Islet precursor cell (in vitro differentiated cells): Measurements from ENCODE around the gene ELP5.

Experiments
- DNase-seq: peaks from one replicate; pipeline ENCODE4 v3.0.0-alpha.2; 2018

ELP5 gene

DNA sequence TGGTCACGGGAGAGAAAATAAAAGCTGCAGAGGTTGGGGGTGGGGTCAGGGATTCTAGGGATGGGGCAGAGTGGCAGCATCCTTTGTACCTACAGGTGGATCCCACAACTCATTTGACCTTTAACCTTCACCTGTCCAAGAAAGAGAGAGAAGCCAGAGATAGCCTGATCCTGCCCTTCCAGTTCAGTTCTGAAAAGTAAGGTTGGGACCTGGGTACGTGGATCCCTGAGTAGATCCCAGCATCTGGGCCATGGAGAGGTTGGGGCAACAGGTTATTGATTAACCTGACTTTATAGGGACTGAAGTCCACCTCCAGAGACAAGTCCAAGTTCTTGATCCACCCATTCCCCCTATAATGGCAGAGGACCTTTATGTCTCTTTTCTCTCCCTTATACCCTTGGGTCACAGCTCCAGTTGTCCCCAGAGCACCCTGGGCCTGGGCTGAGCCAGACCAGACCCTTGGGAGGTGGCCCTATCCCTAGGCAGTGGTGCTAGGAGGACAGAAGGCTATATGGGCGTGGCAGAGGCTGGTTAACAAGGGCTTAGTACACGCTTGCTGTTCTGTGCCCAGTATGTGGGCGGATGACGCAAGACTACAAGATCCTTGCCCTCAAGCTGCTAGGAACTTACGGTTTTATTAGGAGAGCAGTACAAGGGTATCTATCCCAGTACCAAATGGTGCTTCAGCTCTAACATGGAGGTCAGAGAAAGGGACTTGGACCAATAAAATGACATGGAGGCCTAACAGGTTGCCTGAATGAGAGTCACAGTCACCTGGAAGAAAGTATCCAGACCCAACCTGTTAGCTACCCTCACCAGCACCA, 6.9 kb downstream of the ELP5 start:
- DNase-seq, result no peak

DNA sequence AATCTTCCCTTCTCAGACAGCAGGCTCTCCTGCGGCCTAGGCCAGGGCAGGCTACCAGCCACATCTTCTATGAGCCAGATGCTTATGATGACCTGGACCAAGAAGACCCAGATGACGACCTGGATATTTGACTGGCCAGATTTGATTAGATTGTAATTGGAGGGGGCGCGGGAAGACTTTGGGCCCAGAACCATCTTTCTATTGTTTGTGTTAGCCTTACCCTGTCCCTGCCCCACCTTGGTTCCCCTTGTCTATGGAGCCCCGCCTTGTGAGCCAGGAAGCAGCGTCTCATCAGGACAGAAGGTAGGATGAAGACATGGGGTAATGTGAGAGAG, 7.5 kb downstream of the ELP5 start:
- DNase-seq, result no peak

DNA sequence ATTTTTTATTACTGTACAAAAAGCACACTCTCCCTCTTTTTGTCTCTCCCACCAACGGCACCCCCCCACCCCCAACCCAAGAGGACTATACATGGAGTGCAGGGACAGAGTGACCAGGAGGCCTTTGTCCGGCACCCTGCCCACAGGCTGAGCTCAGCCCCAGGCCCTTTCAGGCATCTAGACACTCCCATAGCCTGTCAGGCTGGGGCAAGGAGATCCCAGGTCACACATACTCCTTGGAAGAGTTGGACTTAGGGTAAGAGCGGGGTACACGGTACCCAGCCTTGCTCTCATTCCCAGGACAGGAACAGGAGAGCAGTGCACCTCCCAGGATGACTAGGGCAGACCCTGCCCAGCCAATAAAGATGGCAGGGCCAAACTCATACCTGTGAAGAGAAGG, 8.1 kb downstream of the ELP5 start:
- DNase-seq, result no peak

DNA sequence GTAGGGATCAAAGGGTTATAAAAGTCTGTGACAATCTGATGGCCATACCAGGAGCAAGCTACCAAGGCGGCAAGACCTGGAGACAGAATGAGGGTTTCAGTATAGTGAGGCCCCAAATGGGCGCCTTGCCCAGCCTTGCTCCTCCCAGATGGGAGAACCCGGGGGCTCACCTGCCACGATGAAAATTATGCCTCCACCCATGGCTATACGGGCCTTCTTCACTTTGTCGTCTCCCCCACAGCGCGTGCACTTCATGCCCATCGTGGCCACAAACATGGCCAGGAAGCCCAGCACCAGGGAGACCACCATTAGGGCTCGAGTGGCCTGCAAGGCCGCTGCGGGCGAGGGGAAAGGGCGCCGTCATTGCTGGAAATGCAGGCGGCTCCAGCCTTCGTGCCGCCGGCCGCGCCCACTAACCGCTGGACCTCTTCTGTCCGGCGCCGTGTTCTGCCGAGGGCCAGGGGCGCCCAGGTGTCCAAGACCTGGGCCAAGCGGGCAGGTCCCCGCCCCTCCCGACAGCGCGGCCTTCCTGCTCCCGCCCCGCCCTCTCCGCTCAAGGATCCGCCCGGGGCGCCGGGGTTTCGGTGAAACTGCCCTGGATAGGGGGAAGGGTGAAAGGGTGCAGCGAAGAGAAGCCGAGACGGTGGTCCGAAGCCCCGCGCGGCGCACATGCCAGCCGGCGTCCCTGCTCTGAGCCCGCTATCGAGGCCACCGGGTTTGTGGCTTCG, 8.8 kb downstream of the ELP5 start:
- peak; percentile 93 for DNase-seq

DNA sequence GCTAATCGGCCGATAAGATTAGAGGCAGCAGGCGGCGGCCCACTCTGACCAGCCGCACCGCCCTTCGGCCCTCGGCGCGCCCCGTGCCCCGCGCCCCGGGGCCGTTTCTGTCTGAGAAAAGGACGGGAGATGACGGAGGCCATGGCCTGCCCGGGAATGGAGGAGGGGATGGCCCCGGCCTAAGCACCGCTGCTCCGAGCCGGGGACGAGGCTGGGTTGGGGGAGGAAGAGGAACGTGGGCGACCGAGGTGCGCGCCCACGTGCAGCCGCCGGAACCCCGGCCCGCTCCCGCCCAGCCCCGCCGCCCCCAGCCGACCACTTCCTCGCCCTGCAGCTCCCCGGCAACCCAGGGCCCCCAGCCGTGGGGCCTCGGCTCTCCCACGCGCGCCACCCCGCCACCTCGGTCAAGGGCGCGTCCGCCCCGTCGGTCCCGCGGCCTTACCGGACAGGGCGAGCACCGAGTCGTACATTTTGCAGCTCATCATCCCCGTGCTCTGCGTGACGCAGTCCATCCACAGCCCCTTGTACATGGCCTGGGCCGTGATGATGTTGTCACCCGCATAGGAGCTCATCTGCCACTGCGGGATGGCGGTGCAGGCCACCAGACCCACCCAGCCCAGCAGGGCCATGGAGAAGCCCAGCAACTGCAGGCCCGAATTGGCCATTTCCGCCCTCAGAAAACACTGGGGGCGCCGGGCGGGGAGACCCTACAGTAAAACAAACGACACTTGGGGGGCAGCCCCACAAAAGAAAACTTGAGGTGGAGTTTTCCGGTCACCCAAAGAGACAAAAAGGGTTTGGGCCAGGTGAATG, 9.6 kb downstream of the ELP5 start:
- DNase-seq, result peak; percentile 71

DNA sequence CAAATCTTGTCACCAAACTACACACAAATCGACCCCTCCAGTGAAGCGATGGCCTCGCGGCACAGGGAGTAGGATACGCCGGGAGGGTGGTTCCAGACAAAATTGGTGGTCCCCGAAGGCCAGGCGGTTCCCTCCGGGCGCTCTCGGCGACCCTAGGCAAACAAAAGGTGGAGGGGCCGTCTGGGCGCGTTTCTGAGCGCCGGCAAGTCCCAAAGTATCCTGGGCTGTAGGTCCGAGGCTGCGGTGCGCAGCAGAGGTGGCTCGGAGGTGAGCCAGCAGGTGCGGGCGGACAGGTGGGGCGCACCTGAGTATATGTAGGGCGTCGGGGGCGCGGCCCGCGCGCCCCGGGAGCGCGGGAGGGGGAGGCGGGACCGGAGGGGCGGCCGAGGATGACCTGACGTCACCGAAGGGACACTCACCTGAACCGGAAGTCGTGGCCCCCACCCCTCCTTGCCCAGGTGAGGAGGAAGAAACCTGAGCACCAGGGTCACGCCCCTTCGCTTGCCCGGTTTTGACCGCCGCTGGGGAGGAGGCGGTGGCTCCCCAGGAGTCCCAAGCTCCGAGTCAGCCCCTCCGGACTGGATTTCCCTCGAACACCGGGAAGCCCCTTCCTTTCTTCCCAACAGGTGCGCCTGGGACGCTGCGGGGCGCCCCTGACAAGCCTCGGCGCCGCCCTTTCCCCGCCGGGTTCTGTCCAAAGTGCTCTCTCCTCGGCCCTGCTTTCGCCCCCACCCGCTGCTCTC, 10.3 kb downstream of the ELP5 start, which contains the start of gene CLDN7:
CLDN7 (minus strand) TSS at position 287 of the 743 bp plus-strand sequence. CDS start 435 bp downstream, outside the sequence.
- DNase-seq, result peak; percentile 92

DNA sequence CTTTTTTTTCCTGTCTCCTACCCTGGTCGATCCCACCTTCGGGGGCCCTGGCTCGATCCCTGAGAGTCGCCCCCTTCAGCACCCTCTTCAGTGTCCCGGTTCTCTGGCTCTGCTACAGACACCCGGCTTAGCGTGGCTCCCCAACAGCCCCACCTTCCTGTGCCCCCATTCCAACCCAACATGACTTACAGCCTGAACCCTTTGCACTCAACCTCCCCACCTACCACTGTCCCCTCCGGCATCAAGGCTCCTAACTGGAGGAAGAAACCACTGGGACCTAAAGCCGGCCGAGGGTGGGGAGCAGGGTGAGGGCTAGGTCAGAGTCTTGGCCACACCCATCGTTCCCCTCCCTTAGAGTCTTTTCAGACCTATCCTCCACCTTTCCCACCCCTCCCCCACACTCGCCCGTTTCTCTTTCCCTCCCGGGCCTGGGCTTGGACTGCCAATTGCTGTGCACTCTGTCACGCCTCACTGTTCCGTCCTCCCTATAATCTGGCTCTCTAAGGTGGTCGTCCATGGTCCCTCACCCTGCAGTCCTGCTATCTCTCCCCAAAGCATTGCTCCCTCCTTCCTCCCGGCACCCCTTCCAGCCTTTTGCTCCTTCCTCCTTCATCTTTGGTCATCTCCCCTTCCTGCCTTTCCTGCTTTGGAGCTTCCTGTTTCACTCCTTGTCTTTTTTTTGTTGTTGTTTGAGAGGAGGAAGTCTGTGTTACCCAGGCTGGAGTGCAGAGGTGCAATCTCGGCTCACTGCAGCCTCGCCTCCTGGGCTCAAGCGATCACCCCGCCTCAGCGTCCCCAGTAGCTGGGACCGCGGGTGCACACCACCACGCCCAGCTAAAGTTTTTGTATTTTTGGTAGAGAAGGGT, 11.2 kb downstream of the ELP5 start:
- peak; percentile 92 for DNase-seq

DNA sequence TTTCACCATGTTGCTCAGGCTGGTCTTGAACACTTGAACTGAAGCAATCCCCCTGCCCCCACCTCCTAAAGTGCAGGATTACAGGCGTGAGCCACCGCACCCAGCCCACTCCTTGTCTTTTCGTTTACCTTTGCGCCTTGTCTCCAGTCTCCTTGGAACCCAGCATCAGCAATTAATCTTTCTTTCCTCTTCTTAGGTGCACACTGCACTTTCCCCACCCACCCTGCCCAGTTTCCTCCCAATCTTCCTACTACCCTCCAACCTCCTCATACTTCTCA, 11.7 kb downstream of the ELP5 start:
- DNase-seq, result no peak

DNA sequence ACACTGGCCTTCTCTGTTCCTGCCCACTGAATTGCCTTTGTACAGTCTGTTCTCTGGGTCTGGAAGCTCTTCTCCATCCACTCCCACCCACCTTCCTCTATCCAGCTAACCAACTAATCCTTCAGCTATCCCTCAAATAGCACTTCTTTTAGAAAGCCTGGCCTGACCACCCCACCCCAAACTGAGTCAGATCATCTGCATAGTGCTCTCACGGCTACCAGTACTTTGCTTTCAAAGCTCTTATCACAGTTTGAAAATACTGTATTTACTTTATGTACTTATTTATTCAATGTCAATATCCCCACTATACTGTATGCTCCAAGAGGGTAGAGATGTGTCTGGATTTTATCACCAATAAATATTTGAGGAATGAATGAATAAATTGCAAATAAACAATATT, 14.8 kb downstream of the ELP5 start:
- DNase-seq, result no peak

DNA sequence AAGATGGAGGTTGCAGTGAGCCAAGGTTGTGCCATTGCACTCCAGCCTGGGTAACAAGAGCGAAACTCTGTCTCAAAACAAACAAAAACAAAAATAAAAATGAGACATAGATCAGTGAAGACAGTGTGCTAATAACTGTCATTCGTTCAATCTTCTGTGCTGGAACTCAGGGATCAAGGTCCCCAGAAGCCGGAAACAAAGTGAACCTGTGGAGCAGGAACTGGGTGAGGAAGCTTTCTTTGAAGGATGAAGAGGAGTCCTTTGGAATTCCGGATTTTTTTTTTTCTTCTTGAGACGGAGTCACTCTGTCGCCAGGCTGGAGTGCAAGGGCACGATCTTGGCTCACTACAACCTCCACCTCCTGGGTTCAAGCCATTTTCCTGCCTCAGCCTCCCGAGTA, 27.4 kb downstream of the ELP5 start:
- DNase-seq, result no peak

DNA sequence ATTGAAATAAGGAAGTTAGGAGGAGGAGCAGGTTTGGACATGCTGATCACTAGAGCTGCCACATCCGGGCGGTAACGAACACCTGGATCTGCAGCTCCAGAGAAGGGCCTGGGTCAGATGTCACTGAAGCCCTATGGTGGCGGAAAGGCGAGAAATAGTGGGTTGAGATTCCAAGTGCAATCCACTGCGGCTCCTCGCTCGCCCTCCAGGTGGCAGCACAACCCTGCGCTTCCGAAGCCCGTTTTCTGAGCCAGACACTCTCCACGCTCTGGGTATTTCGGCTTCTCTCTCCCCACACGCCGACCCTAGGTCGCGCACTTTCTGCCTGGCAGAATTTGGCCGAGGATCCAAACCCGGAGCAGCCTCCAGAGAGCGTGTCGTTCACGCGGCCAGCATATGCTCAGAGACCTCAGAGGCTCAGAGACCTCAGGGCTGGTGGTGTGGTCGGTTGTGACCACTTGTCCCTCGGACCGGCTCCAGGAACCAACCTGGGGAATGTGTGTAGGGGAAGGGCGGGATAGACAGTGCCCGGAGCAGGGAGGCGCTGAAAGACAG, 28.6 kb downstream of the ELP5 start:
- peak; percentile 96 for DNase-seq

DNA sequence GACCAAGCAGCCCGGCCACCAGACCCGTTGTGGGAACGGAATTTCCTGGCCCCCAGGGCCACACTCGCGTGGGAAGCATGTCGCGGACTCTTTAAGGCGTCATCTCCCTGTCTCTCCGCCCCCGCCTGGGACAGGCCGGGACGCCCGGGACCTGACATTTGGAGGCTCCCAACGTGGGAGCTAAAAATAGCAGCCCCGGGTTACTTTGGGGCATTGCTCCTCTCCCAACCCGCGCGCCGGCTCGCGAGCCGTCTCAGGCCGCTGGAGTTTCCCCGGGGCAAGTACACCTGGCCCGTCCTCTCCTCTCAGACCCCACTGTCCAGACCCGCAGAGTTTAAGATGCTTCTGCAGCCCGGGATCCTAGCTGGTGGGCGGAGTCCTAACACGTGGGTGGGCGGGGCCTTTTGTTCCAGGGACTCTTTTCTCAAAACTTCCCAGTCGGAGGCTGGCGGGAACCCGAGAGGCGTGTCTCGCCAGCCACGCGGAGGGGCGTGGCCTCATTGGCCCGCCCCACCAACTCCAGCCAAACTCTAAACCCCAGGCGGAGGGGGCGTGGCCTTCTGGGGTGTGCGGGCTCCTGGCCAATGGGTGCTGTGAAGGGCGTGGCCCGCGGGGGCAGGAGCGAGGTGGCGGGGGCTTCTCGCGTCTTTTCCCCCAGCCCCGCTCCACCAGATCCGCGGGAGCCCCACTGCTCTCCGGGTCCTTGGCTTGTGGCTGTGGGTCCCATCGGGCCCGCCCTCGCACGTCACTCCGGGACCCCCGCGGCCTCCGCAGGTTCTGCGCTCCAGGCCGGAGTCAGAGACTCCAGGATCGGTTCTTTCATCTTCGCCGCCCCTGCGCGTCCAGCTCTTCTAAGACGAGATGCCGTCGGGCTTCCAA, 29.3 kb downstream of the ELP5 start, which contains the start of gene SLC2A4:
SLC2A4 (plus strand) TSS at position 645 of the 879 bp plus-strand sequence; CDS start at position 862, 217 bp downstream.
- DNase-seq, result peak; percentile 99

DNA sequence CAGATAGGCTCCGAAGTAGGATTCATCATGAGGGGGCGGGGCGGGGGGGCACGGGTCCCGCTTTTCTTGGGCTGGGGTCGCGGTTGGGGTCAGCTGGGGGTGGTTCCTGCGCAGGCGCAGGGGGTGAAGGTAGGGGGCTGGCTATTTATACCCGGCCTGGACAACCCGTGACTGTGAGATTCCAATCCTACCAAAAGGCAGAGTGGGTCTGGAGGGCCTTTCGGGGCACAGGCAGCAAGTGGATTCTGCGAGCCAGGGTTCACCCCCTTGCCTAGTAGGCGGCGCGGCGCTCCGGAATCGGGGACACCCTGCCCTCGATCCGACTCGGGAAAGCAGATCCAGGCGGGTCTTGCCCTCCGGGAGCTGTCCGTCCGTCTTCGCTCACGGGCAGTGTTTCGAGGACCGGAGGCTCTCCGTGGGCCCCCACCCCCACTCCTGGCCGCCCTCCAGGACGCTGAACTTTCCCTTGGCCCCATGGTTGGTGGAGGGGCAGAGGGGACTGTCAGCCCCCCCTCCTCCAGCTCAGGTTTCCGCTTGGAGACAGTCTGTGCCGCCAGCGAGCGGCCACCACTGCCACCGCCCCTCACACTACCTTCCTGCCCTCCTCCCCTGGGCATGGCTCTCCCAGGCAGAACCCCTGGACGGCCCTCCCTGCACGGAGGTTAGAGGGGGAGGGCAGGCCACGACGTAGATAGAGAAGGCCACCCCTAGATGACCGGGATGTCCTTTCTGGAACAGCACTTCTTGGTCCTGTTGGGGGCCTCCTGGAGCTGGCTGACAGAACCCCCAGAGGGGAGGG, 30.1 kb downstream of the ELP5 start:
- peak; percentile 62 for DNase-seq

DNA sequence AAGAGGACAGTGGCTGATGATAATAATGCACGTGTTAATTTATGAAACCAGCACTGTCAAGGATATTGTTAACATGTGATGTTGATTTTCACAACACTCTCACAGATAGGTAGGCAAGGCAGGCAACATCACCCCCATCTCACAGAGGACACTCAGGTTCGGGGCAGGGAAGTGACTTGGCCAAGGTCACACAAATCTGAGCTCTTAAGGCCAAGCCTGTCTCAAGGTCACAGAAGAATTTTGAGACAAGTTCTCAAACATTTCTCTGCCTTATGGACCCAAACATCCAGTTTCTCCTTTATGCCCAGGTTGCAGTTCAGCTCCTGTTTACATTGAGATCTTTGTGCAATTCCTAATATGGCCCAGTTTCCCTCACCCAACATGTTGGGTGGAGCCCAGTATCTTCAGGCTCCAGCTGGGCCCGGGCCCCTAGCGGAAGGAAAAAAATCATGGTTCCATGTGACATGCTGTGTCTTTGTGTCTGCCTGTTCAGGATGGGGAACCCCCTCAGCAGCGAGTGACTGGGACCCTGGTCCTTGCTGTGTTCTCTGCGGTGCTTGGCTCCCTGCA, 30.8 kb downstream of the ELP5 start:
- no peak for DNase-seq

DNA sequence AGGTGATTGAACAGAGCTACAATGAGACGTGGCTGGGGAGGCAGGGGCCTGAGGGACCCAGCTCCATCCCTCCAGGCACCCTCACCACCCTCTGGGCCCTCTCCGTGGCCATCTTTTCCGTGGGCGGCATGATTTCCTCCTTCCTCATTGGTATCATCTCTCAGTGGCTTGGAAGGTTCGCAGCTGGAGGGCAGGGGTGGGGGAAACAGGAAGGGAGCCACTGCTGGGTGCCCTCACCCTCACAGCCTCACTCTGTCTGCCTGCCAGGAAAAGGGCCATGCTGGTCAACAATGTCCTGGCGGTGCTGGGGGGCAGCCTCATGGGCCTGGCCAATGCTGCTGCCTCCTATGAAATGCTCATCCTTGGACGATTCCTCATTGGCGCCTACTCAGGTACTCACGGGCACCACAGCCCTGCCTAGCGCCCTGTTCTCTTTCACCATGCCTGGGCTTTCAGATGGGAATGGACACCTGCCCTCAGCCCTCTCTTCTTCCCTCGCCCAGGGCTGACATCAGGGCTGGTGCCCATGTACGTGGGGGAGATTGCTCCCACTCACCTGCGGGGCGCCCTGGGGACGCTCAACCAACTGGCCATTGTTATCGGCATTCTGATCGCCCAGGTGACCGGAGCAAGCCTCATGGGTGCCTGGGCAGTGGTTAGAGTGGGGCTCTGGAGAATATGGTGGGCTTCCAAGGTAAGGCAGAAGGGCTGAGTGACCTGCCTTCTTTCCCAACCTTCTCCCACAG, 31.6 kb downstream of the ELP5 start:
- DNase-seq, result peak; percentile 53

DNA sequence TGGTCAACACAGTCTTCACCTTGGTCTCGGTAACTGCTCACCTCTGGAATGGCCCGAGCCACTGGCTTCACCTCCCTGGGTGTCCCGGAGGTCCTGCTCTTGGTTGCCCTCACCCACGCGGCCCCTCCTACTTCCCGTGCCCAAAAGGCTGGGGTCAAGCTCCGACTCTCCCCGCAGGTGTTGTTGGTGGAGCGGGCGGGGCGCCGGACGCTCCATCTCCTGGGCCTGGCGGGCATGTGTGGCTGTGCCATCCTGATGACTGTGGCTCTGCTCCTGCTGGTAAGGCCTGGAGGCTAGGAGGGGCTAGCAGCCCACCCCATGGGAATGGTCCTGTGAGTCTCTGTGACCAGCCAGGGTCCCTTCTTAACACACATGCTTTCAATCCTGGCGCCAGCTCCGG, 32.9 kb downstream of the ELP5 start:
- DNase-seq, result no peak

DNA sequence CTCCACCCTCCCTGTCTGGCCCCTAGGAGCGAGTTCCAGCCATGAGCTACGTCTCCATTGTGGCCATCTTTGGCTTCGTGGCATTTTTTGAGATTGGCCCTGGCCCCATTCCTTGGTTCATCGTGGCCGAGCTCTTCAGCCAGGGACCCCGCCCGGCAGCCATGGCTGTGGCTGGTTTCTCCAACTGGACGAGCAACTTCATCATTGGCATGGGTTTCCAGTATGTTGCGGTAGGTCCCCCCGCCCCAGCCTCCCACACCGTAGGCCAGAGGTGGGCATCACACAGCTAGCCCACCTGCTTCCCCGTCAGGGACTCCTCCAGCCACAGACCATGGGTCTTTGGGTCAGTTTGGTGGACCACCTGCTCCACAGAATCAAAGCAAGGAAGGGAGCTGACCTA, 33.7 kb downstream of the ELP5 start:
- DNase-seq, result no peak

DNA sequence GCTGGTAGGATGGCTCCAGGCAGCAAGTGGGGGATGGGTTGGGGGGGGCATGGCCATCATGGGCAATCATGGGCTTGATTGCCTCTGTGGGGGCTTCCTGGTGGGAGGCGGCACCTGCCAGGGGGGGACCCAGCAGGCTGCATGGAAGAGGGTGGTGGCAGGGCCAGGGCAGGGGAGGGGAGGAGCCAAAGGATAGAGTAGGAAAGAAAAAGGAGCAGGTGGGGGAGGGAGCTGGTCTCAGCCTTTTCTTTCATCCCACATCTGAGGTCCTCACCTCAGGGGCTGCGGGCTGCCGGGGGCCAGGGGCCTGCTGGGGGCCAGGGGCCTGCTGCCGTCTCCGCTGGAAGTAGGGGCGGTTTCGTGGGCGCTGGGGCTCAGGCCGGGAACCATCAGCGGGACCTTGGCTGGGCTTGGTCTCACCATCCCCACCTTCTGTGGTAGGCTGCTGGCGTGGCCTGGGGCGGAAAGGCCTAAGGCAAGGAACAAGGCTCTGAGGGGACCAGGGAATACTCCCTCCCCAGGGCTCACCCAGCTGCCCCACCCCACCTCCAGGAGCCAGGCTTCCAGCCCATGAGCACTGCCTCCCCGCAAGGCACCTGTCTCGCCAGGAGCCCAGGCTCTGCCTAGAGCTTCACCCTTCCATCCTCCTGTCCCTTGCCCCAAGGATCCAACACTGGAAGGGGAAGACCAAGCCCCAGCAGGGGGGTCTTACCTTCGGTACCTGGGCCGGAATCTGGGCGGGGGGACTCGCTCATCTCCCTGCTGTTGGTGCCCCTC, 37.4 kb downstream of the ELP5 start:
- peak; percentile 52 for DNase-seq
